Fibroblast of villous mesenchyme (primary cell): ENCODE data around the gene MT1G. TPM values are rescaled to one million over a fixed set of nuclear protein-coding genes. Genes with fewer than 3 reads are reported as not detected.

ENCODE experiments used
- DNase-seq: peaks from one replicate; pipeline ENCODE4 v3.0.0-alpha.2; 2010; ENCODE audit warnings: low read depth
- H3K4me3 ChIP-seq: 2 replicates; pipeline ENCODE4 v1.5.1; 2011; ENCODE audit warnings: low read depth, mild to moderate bottlenecking, low read length
- total RNA-seq: library from RNA; depleted of rRNA; stranded (reverse); fragments of >200 nt; gene quantifications from 2 replicates; pipeline ENCODE4 v1.2.3, GENCODE V29; 2012
- TF ChIP-seq, protein P1 (sequence below): IDR thresholded peaks from 2 replicates; pipeline ENCODE4 v1.5.1; 2012; ENCODE audit warnings: low read depth, mild to moderate bottlenecking, low read length; ENCODE audit not compliant: insufficient read depth

Gene MT1G
- total RNA-seq, 1 donor = not detected

DNA sequence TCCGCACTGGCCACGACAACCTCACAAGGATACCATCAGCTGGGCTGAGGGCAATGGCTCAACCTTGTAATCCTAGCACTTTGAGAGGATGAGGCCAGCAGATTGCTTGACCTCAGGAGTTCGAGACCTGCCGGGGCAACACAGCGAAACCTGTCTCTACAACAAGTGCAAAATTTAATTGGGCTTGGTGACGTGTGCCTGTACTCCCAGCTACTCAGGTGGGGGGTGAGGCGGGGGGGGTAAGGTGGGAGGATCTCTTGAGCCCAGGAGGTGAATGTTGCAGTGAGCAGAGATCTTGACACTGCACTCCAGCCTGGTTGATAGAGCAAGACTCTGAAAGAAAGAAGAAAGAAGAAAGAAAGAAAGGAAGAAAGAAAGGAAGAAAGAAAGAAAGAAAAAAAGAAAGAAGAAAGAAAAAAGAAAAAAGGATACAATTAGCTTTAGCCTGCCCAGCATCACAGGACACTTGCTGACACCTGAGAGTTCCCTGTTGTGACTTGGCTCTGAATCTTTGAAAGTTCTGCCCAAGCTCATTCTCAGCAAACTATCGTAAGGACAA, 47.4 kb downstream of the MT1G start:
- no peak for DNase-seq
- H3K4me3 ChIP-seq = no peak overlapping the region
- TF ChIP-seq, protein P1, sequence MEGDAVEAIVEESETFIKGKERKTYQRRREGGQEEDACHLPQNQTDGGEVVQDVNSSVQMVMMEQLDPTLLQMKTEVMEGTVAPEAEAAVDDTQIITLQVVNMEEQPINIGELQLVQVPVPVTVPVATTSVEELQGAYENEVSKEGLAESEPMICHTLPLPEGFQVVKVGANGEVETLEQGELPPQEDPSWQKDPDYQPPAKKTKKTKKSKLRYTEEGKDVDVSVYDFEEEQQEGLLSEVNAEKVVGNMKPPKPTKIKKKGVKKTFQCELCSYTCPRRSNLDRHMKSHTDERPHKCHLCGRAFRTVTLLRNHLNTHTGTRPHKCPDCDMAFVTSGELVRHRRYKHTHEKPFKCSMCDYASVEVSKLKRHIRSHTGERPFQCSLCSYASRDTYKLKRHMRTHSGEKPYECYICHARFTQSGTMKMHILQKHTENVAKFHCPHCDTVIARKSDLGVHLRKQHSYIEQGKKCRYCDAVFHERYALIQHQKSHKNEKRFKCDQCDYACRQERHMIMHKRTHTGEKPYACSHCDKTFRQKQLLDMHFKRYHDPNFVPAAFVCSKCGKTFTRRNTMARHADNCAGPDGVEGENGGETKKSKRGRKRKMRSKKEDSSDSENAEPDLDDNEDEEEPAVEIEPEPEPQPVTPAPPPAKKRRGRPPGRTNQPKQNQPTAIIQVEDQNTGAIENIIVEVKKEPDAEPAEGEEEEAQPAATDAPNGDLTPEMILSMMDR = no peak

DNA sequence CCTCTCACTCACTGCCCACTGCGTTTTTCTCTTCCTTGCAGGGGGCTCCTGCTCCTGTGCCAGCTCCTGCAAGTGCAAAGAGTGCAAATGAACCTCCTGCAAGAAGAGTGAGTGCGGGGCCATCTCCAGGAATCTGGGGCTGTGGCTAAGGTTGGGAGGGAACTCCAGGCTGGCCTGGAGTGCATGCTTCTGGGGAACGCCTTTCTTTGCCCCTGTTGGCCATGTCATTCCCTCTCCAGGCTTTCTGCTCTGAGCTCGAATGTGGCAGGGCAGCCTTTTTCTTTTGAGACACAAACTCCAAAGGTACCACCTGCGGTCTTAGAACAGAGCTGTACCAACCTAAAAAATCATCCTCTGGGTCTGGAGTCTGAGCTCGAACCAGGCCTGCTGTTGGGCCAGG, 49.7 kb downstream of the MT1G start:
- TF ChIP-seq, protein P1 = no peak
- no peak overlapping the region for H3K4me3 ChIP-seq
- DNase-seq = no peak

DNA sequence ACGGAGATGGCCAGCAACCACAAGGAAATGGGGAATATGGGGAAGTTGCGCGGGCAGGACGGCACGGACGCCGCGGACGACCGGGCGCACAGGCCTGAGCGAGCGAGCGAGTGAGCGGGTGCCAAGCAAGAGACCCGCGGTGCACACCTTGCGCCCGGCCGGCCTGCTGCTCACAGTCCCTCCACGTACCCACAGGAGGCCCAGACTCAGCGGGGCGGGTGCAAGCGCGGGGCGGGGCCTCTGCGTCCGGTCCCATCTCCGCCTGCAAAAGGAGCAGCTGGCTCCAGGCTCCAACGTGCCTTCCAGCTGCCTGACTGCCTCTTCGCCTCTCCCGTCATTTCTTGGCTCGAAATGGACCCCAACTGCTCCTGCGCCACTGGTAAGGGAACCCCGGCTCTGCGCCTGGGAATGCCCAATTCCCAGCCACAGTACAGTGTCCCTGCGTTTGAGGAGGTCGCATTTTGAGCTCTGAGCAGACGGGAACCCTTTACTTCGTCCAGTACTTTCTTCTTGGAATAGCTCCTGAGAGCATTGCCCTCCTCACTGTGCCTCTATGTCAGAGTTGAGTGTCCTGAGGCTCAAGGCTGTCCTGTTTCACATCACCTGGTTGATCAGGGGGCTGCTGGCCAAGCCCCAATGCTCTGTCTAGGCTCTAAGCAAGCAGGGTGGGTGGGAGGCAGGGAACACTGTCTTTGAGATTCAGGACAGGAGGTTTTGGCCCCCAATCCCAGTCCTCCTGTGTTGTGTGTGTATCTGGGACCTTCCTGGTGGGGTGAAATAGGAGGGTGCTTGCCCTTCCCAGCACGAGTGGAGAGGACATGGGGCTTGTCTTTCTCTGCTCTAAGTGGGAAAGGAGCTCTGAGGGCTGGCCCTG, 50.4 kb downstream of the MT1G start:
- TF ChIP-seq, protein P1 = no peak
- H3K4me3 ChIP-seq = peak overlapping the region; percentile 45
- peak; percentile 75 for DNase-seq

Other genes with a start within 250 kb of the MT1G start
- gene AMFR, start 242.5 kb downstream of the MT1G start, total RNA-seq = 244 and 302 TPM in 2 replicates
- gene NUDT21, start 216.7 kb downstream of the MT1G start, total RNA-seq = 59.9 and 83.8 TPM in 2 replicates
- gene OGFOD1, start 216.5 kb downstream of the MT1G start, total RNA-seq = 65.6 and 74.7 TPM in 2 replicates
- 48.3 and 60.5 TPM in 2 replicates for gene BBS2, start 148.0 kb downstream of the MT1G start, total RNA-seq
- not detected in 2 replicates for gene MT4, start 103.0 kb downstream of the MT1G start, total RNA-seq
- gene MT3, start 78.5 kb downstream of the MT1G start, total RNA-seq = not detected in 2 replicates
- gene MT2A, start 59.5 kb downstream of the MT1G start, total RNA-seq = 21.2 and 76.0 TPM in 2 replicates
- 21.6 and 108 TPM in 2 replicates for gene MT1E, start 42.3 kb downstream of the MT1G start, total RNA-seq
- gene MT1M, start 35.4 kb downstream of the MT1G start, total RNA-seq = 1.3 TPM in 1 of 2 replicates, not detected in the other
- 1.3 and 1.9 TPM in 2 replicates for gene MT1A, start 29.4 kb downstream of the MT1G start, total RNA-seq
- not detected in 2 replicates for gene MT1B, start 16.2 kb downstream of the MT1G start, total RNA-seq
- gene MT1F, start 10.1 kb downstream of the MT1G start, total RNA-seq = not detected in 2 replicates
- gene MT1H, start 1.7 kb upstream of the MT1G start, total RNA-seq = not detected in 2 replicates
- 24.2 and 40.3 TPM in 2 replicates for gene MT1X, start 14.4 kb upstream of the MT1G start, total RNA-seq
- 54.1 and 60.9 TPM in 2 replicates for gene NUP93, start 62.1 kb upstream of the MT1G start, total RNA-seq
- not detected in 2 replicates for gene SLC12A3, start 197.1 kb upstream of the MT1G start, total RNA-seq